ENCODE results near the gene ARRDC2.

DNA sequence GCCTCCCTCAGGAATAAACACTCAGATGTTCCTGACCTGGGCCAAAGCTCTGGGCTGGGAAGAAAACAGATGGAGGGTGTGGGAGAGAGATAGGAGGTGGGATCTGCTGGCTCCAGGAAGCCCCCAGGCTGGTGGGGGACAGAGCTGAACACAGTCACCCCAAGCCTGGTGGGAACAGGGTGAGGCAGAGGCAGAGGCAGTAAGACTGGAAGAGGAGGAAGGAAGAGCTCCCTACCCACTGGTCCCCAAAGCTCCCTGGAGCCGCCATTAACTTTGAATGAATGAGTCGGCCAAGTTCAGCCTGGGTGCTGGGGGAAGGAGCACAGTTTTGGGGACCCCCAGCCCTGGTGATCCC is 41.9 kb upstream of the ARRDC2 start:
- no peak for TF ChIP-seq TARDBP (IDR thresholded peaks at IDR 0.05)
- no peak for TF ChIP-seq L3MBTL2 (conservative IDR thresholded peaks at IDR 0.05)

Measured in HEK293T (cell line).